ENCODE results near the gene HERC5.

DNA sequence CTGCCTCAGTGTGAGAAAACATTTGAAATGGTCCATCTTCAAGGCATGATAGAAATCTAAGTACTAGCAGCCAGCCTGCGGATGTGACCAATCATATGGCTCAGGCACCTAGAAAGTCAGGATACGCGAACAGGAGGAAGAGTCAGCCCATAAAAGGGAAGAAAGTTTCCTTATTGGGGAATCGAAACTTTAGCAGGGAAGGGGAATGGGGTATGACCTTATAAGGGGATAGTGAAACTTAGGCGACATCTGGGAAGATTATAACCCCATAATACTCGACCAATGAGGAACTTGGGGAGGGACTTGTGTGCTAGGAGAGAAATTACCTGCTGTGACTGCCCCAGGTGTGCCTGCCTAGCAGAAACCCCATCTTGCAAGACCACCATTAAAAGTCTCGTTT lies 92.9 kb downstream of the HERC5 start:
- TF ChIP-seq YY1 (IDR thresholded peaks at IDR 0.05; ENCODE audit: insufficient read depth, insufficient read length) (no peak), ZNF274 (IDR thresholded peaks at IDR 0.05; ENCODE audit: low read depth, low read length) (no peak), SUZ12 (IDR thresholded peaks at IDR 0.05; ENCODE audit: extremely low read depth, insufficient read depth, insufficient read length) (no peak)

Data from NT2/D1 (cell line).